ENCODE results near the gene TVP23A.
"Not testable (repeated sequence)": the region's sequence is repeated elsewhere in the genome, so short reads cannot be mapped to it uniquely, and the experiment has no call there.

The TVP23A gene

DNA sequence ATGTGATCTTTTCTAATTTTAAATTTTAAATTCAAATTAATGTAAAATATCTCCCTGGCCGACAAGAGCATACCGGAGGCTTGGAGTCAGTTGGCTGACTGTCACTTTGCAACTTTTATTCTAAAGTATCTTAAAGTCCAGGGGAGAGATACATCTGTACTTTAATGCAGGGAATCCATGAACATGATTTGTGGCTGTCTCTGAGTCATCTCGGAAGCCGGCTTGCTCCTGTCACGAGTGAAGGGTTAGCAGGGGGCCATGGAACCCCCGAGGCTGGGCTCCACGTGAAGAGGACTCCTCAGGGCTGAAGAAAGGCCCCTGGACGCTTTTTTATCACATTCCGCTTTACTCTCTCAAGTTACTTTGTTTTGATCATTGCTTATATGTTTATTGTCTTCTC is 13.3 kb downstream of the TVP23A start:
- Histone ChIP-seq H3K4me1 (ENCODE audit: insufficient read depth, poor library complexity, severe bottlenecking) (no peaks in the 10 kb centered on the region), H3K4me3 (ENCODE audit: severe bottlenecking) (no peak overlapping the region), H3K9me3 (ENCODE audit: severe bottlenecking) (no peaks in the 10 kb centered on the region), H3K27ac (ENCODE audit: poor library complexity, severe bottlenecking) (no peak overlapping the region), H3K27me3 (ENCODE audit: insufficient read depth, poor library complexity, severe bottlenecking) (no peaks in the 10 kb centered on the region), H3K36me3 (ENCODE audit: low read depth) (no peaks in the 10 kb centered on the region)
- TF ChIP-seq, protein P1, sequence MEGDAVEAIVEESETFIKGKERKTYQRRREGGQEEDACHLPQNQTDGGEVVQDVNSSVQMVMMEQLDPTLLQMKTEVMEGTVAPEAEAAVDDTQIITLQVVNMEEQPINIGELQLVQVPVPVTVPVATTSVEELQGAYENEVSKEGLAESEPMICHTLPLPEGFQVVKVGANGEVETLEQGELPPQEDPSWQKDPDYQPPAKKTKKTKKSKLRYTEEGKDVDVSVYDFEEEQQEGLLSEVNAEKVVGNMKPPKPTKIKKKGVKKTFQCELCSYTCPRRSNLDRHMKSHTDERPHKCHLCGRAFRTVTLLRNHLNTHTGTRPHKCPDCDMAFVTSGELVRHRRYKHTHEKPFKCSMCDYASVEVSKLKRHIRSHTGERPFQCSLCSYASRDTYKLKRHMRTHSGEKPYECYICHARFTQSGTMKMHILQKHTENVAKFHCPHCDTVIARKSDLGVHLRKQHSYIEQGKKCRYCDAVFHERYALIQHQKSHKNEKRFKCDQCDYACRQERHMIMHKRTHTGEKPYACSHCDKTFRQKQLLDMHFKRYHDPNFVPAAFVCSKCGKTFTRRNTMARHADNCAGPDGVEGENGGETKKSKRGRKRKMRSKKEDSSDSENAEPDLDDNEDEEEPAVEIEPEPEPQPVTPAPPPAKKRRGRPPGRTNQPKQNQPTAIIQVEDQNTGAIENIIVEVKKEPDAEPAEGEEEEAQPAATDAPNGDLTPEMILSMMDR (IDR thresholded peaks at IDR 0.05; ENCODE audit: poor library complexity, severe bottlenecking), result no peak
- ATAC-seq (ENCODE audit: low read depth), result no peak
- DNase-seq (ENCODE audit: low spot score), result no peak

DNA sequence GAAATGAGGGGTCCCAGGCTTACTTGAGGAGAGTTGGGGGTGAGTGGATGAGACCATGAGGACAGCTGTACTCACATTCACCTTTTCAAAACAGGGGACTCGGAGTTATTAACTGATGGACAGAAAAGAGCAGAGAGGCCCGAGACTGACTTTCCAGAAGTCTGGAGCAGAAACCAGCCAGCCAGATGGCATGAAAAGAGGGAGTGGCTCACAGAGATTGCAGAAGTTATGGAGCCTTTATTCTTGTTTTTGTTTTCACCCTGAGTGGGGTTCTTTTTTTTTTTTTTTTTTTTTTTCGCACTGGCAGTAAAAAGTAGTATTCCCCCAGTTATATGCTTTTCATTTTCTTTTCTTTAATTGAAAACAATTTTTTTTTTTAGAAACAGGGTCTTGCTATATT is 18.9 kb downstream of the TVP23A start:
- ATAC-seq (ENCODE audit: low read depth) (no peak), DNase-seq (ENCODE audit: low spot score) (no peak)
- TF ChIP-seq, protein P1 (IDR thresholded peaks at IDR 0.05; ENCODE audit: poor library complexity, severe bottlenecking), result no peak
- Histone ChIP-seq H3K4me3 (ENCODE audit: severe bottlenecking) (no peak overlapping the region), H3K36me3 (ENCODE audit: low read depth) (no peaks in the 10 kb centered on the region), H3K27ac (ENCODE audit: poor library complexity, severe bottlenecking) (no peak overlapping the region), H3K4me1 (ENCODE audit: insufficient read depth, poor library complexity, severe bottlenecking) (no peaks in the 10 kb centered on the region), H3K9me3 (ENCODE audit: severe bottlenecking) (no peaks in the 10 kb centered on the region), H3K27me3 (ENCODE audit: insufficient read depth, poor library complexity, severe bottlenecking) (no peaks in the 10 kb centered on the region)

DNA sequence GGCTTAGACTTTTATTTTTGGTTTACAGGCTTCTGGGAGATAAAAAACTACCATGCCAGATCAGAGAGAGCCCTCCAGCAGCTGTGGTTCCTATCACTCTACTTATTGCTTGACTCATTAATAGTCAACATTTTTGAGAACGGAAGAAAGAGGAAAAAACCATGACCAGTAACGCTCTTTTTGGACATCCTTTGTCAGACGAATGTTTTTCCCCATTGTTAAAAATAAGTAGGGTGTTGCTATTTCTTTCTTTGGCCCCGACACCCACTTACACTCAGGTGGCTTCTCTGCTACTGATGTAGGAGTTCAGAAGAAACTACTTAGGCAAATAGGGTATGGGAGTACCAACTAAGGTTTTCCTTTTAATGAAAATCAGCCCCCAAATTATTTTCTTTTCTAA is 27.5 kb downstream of the TVP23A start:
- Histone ChIP-seq H3K4me3 (ENCODE audit: severe bottlenecking) (no peak overlapping the region), H3K9me3 (ENCODE audit: severe bottlenecking) (no peaks in the 10 kb centered on the region), H3K27ac (ENCODE audit: poor library complexity, severe bottlenecking) (no peak overlapping the region), H3K36me3 (ENCODE audit: low read depth) (no peaks in the 10 kb centered on the region), H3K27me3 (ENCODE audit: insufficient read depth, poor library complexity, severe bottlenecking) (no peaks in the 10 kb centered on the region), H3K4me1 (ENCODE audit: insufficient read depth, poor library complexity, severe bottlenecking) (no peaks in the 10 kb centered on the region)
- no peak for DNase-seq (ENCODE audit: low spot score)
- TF ChIP-seq, protein P1 (IDR thresholded peaks at IDR 0.05; ENCODE audit: poor library complexity, severe bottlenecking), result no peak
- ATAC-seq (ENCODE audit: low read depth), result no peak

DNA sequence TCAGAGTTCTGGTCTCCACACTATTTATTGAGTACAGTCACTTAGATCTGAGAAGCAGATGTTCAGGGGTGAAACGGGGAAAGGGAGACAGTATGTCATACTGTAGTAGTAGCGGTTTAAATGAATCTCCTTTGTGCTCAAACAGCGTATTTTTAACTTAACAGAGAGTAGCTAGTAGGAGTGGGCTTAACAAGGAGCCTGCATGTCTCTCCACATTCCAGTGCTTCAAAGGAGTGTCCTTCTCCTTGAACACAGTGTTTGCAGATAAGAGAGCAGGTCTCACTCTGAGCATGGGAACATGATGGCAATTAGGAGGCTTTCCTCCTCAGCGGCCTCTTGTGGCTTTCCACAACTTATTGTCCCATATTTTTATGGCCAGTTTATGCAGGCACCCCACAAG is 30.0 kb downstream of the TVP23A start:
- H3K36me3 ChIP-seq (ENCODE audit: low read depth); H3K9me3 ChIP-seq (ENCODE audit: severe bottlenecking); ATAC-seq (ENCODE audit: low read depth); H3K27me3 ChIP-seq (ENCODE audit: insufficient read depth, poor library complexity, severe bottlenecking); H3K4me3 ChIP-seq (ENCODE audit: severe bottlenecking); H3K27ac ChIP-seq (ENCODE audit: poor library complexity, severe bottlenecking); DNase-seq (ENCODE audit: low spot score); H3K4me1 ChIP-seq (ENCODE audit: insufficient read depth, poor library complexity, severe bottlenecking): not testable (repeated sequence)

DNA sequence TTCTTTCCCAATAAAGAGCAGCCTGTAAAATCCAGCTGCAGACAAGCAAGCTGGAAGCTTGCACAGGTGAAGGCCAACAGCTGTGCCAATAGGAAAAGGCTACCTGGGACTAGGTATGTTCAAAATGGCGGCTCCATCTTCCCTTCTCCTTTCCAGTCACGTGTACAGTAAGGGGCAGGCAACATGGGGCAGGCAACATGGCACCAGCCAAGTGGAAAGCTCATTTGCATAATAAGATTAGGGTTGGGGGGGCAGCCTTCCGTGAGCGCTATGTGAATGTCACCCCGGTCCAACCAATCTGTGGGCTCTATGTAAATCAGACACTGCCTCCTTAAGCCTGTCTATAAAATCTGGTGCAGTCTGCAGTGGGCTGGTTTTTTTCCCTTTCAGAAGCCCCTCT is 31.3 kb downstream of the TVP23A start:
- no peaks in the 10 kb centered on the region for H3K27me3 ChIP-seq (ENCODE audit: insufficient read depth, poor library complexity, severe bottlenecking)
- H3K4me1 ChIP-seq (ENCODE audit: insufficient read depth, poor library complexity, severe bottlenecking), result no peaks in the 10 kb centered on the region
- no peaks in the 10 kb centered on the region for H3K36me3 ChIP-seq (ENCODE audit: low read depth)
- no peak for ATAC-seq (ENCODE audit: low read depth)
- TF ChIP-seq, protein P1 (IDR thresholded peaks at IDR 0.05; ENCODE audit: poor library complexity, severe bottlenecking), result no peak
- no peak overlapping the region for H3K4me3 ChIP-seq (ENCODE audit: severe bottlenecking)
- DNase-seq (ENCODE audit: low spot score), result no peak
- H3K9me3 ChIP-seq (ENCODE audit: severe bottlenecking), result no peaks in the 10 kb centered on the region
- no peak overlapping the region for H3K27ac ChIP-seq (ENCODE audit: poor library complexity, severe bottlenecking)
